MCF 10A (cell line): ENCODE measurements around the gene SIRPA. TPM values are rescaled to one million over a fixed set of nuclear protein-coding genes. Genes with fewer than 3 reads are reported as not detected.
"Not testable (repeated sequence)": the region's sequence is repeated elsewhere in the genome, so short reads cannot be mapped to it uniquely, and the experiment has no call there.

Experiments used
- BruUV-seq: library from RNA; stranded (reverse); fragments of 400-500 nt; replicated peaks from 2 replicates; lab custom pipeline; 2021; lab: Mats Ljungman, UMichigan
- CTCF ChIA-PET: fragments of 300-600 bp; sonication (Branson Sonifier 250); formaldehyde crosslinking; extraction: SDS; loops from one replicate; lab custom pipeline; 2021; ENCODE audit warnings: antibody characterized with exemption, inconsistent platforms; lab: Yijun Ruan, JAX
- POLR2A ChIA-PET: fragments of 300-600, 350-650 bp; sonication (Branson Sonifier 250); formaldehyde crosslinking; extraction: SDS; loops from one replicate; lab custom pipeline; 2020; ENCODE audit warnings: antibody characterized with exemption, inconsistent platforms; lab: Yijun Ruan, JAX
- DNase-seq: peaks from one replicate; pipeline ENCODE4 v3.0.0-alpha.2; 2018; ENCODE audit not compliant: unreplicated experiment
- H3K27ac Mint-ChIP-seq: one replicate; pipeline ENCODE4 v1.8.0; 2022; ENCODE audit warnings: mild to moderate bottlenecking, low read depth, mixed read lengths; ENCODE audit not compliant: unreplicated experiment
- H3K27me3 Mint-ChIP-seq: one replicate; pipeline ENCODE4 v1.8.0; 2022; ENCODE audit warnings: mixed read lengths; ENCODE audit not compliant: insufficient read depth, unreplicated experiment
- H3K36me3 Mint-ChIP-seq: one replicate; pipeline ENCODE4 v1.8.0; 2022; ENCODE audit warnings: mild to moderate bottlenecking, moderate library complexity, mixed read lengths; ENCODE audit not compliant: insufficient read depth, unreplicated experiment
- H3K4me1 Mint-ChIP-seq: one replicate; pipeline ENCODE4 v1.8.0; 2022; ENCODE audit warnings: mixed read lengths; ENCODE audit not compliant: insufficient read depth, unreplicated experiment
- H3K4me3 Mint-ChIP-seq: one replicate; pipeline ENCODE4 v1.8.0; 2022; ENCODE audit warnings: mild to moderate bottlenecking, moderate library complexity, mixed read lengths; ENCODE audit not compliant: unreplicated experiment
- H3K9me3 Mint-ChIP-seq: one replicate; pipeline ENCODE4 v1.8.0; 2022; ENCODE audit warnings: mixed read lengths; ENCODE audit not compliant: unreplicated experiment
- intact Hi-C: fragments of 100-400 bp; cut with micrococcal nuclease; formaldehyde crosslinking; loops from 2 replicates; pipeline ENCODE4 v1.14.1; 2022
- total RNA-seq: library from RNA; stranded (reverse); gene quantifications from 2 replicates; pipeline ENCODE4 v1.2.3, GENCODE V29; 2022
- TF ChIP-seq, protein P1 (sequence below): fragments of 200-600 bp; IDR thresholded peaks from one replicate; pipeline ENCODE4 v1.8.0; 2022; ENCODE audit warnings: antibody characterized with exemption, mild to moderate bottlenecking; ENCODE audit not compliant: unreplicated experiment

SIRPA gene
- total RNA-seq, 1 experiment from 2014 or later, result 18.0 TPM

DNA sequence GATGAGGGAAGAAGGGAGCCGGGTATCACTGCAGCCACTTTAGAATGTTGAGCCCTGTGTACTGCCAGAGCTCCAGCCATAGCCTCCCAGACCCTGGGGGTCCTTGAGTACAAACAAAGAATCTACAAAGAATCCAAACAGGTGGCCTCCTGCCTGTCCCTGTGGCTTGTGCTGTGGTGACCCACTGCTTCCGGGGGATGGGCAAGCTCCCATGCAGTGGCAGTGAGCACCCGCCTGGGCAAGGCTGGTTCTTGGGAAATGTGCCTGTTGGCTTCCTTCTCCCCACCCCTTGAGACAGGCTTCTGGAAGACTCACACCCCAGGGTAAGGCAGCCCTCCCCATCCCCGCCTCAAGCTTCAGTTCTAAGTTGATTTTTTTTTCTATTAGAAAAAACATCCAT lies 13.9 kb downstream of the SIRPA start:
- Mint-ChIP-seq H3K4me1 (peaks cover 22% of the 10 kb centered on the region), H3K9me3 (no peaks in the 10 kb centered on the region), H3K27ac (no peak overlapping the region), H3K36me3 (peaks cover 6% of the 10 kb centered on the region), H3K27me3 (no peaks in the 10 kb centered on the region), H3K4me3 (no peak overlapping the region)
- BruUV-seq, result no TSS peak
- CTCF ChIA-PET, result interaction anchor here (0.7 kb wide), 1 partner anchor 9 kb away, joined by 3 read pairs; no protein-coding TSS in a partner anchor
- DNase-seq, result no peak
- intact Hi-C loops, result no loop called here
- POLR2A ChIA-PET, result interaction anchor here (0.6 to 0.9 kb wide), 2 partner anchors 34 to 68 kb away, joined by 3 read pairs; no protein-coding TSS in a partner anchor
- TF ChIP-seq, protein P1, sequence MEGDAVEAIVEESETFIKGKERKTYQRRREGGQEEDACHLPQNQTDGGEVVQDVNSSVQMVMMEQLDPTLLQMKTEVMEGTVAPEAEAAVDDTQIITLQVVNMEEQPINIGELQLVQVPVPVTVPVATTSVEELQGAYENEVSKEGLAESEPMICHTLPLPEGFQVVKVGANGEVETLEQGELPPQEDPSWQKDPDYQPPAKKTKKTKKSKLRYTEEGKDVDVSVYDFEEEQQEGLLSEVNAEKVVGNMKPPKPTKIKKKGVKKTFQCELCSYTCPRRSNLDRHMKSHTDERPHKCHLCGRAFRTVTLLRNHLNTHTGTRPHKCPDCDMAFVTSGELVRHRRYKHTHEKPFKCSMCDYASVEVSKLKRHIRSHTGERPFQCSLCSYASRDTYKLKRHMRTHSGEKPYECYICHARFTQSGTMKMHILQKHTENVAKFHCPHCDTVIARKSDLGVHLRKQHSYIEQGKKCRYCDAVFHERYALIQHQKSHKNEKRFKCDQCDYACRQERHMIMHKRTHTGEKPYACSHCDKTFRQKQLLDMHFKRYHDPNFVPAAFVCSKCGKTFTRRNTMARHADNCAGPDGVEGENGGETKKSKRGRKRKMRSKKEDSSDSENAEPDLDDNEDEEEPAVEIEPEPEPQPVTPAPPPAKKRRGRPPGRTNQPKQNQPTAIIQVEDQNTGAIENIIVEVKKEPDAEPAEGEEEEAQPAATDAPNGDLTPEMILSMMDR, result no peak

DNA sequence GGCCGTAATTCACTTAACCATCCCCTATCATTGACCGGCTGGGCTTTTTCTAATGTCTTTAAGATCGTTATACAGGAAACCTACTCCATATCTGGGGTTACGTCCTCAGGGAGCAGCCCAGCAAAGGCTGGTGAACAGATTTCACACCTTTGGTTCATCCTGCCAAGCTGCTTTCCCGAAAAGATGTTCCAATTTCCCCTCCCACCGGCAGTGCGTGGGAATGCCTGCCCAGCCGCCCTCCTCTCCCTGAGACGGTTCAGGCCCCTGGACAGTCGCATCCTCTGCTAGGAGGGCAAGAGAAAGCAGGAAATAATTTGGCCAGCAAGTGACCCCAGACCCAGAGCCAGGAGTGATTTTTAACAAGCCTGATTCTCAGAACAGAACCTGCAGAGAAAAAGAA lies 16.3 kb downstream of the SIRPA start:
- intact Hi-C loops, result no loop called here
- POLR2A ChIA-PET, result interaction anchor here (0.6 kb wide), 1 partner anchor 117 kb away, joined by 3 read pairs; no protein-coding TSS in a partner anchor
- Mint-ChIP-seq H3K4me3 (no peak overlapping the region), H3K4me1 (peaks cover 16% of the 10 kb centered on the region), H3K9me3 (no peaks in the 10 kb centered on the region), H3K36me3 (no peaks in the 10 kb centered on the region), H3K27me3 (no peaks in the 10 kb centered on the region), H3K27ac (no peak overlapping the region)
- CTCF ChIA-PET, result interaction anchor here (1.0 kb wide), 1 partner anchor 135 kb away, joined by 3 read pairs; no protein-coding TSS in a partner anchor
- BruUV-seq, result no TSS peak
- DNase-seq, result no peak
- TF ChIP-seq, protein P1, result no peak

DNA sequence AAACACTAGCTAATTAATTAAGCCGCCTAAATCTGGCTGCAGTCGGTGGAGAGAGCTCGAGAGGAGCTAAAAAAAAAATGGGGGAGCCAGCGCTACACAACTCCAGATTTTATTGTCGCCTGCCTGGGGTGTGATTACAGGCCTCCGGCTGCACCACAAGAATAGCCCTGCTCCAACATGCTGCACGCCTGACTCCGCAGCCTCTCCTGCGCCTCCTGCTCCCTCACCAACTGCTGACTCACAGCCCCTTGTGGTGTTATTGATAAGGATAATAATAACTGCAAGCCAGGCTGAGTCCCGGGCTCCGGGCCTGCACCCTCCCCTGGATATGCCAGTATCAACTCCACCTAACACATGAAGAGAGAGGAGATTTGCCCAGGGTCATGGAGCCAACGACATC lies 16.8 kb downstream of the SIRPA start:
- Mint-ChIP-seq H3K4me3 (no peak overlapping the region), H3K27ac (no peak overlapping the region), H3K9me3 (no peaks in the 10 kb centered on the region), H3K27me3 (no peaks in the 10 kb centered on the region), H3K36me3 (no peaks in the 10 kb centered on the region), H3K4me1 (peaks cover 13% of the 10 kb centered on the region)
- no TSS peak for BruUV-seq
- POLR2A ChIA-PET, result interaction anchor here (0.6 kb wide), 1 partner anchor 118 kb away, joined by 3 read pairs; no protein-coding TSS in a partner anchor
- CTCF ChIA-PET, result interaction anchor here (1.0 to 3.1 kb wide), 2 partner anchors 11 to 135 kb away, joined by 3 to 14 read pairs; no protein-coding TSS in a partner anchor
- intact Hi-C loops, result no loop called here
- TF ChIP-seq, protein P1, result no peak
- DNase-seq, result no peak

DNA sequence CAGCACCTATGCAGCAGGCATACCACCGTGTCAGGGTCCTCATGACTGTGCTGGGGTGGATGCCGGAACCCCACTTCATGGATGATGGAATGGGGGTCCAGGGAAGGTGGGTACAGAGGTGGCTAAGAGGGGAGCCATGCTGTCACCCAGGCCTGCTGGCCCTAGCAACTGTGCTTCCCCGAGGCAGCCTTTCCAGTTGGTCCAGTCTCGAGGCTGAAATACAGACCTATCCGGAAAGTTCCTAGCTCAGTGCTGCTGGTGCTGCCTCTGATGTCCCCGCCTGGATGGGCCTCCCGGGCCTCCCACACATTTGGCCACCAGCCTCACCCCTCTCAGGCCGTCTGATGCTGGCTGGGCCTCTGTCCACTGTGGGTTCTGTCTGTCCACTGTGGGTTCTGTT lies 17.4 kb downstream of the SIRPA start:
- POLR2A ChIA-PET, result no interaction called here
- H3K27ac Mint-ChIP-seq, result no peak overlapping the region
- no peaks in the 10 kb centered on the region for H3K36me3 Mint-ChIP-seq
- no peak for DNase-seq
- no peak overlapping the region for H3K4me3 Mint-ChIP-seq
- peaks cover 8% of the 10 kb centered on the region for H3K4me1 Mint-ChIP-seq
- H3K9me3 Mint-ChIP-seq, result no peaks in the 10 kb centered on the region
- TF ChIP-seq, protein P1, result no peak
- intact Hi-C loops, result no loop called here
- CTCF ChIA-PET, result interaction anchor here (3.1 kb wide), 1 partner anchor 12 kb away, joined by 14 read pairs; no protein-coding TSS in a partner anchor
- BruUV-seq, result no TSS peak
- no peaks in the 10 kb centered on the region for H3K27me3 Mint-ChIP-seq

DNA sequence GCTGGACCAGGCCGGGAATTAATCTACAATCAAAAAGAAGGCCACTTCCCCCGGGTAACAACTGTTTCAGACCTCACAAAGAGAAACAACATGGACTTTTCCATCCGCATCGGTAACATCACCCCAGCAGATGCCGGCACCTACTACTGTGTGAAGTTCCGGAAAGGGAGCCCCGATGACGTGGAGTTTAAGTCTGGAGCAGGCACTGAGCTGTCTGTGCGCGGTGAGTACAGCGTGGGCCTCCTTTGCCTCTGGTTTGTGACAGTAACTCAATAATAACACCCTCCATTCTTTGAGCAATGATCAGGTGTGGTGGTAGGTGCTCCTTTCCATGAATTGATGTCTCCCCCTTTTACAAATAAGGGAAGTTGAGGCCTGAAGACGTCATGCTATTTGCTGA lies 20.0 kb downstream of the SIRPA start:
- peaks cover 10% of the 10 kb centered on the region for H3K36me3 Mint-ChIP-seq
- BruUV-seq, H3K9me3 Mint-ChIP-seq, intact Hi-C loops, H3K4me1 Mint-ChIP-seq, POLR2A ChIA-PET, H3K27ac Mint-ChIP-seq, DNase-seq, H3K4me3 Mint-ChIP-seq, H3K27me3 Mint-ChIP-seq: not testable (repeated sequence)
- CTCF ChIA-PET, result interaction anchor here (1.3 kb wide), 1 partner anchor 8 kb away, joined by 3 read pairs; no protein-coding TSS in a partner anchor
